SU-DHL-6 (cell line): ENCODE data around the gene EGFL7.

Experiments used
- H2AFZ ChIP-seq: fragments of 200-600 bp; sonication (generic); 2 replicates; pipeline ENCODE4 v1.6.1; 2014; ENCODE audit warnings: low read depth, mild to moderate bottlenecking, moderate library complexity, mixed read lengths, antibody characterized with exemption, low read length; ENCODE audit not compliant: severe bottlenecking
- H3F3A ChIP-seq: fragments of 200-600 bp; shearing (Covaris generic); 2 replicates; pipeline ENCODE4 v1.6.0; 2016; ENCODE audit warnings: antibody characterized with exemption, mild to moderate bottlenecking; ENCODE audit not compliant: insufficient read depth
- H3K27ac ChIP-seq: fragments of 200-600 bp; sonication (generic); 2 replicates; pipeline ENCODE4 v1.5.1; 2016; ENCODE audit warnings: low read depth, mild to moderate bottlenecking, low read length, moderate library complexity, mixed read lengths
- H3K27me3 ChIP-seq: fragments of 200-600 bp; sonication (generic), shearing (Covaris generic); 2 replicates; pipeline ENCODE4 v1.6.0; 2014; ENCODE audit warnings: mild to moderate bottlenecking, low read length
- H3K36me3 ChIP-seq: fragments of 200-600 bp; sonication (generic); 2 replicates; pipeline ENCODE4 v1.6.1; 2014; ENCODE audit warnings: mild to moderate bottlenecking, low read length, mixed read lengths
- H3K4me2 ChIP-seq: fragments of 300-600, 200-600 bp; shearing (Covaris generic), sonication (generic); 2 replicates; pipeline ENCODE4 v1.6.0; 2014; ENCODE audit warnings: low read length, low read depth, mild to moderate bottlenecking; ENCODE audit not compliant: poor library complexity, severe bottlenecking
- H3K4me3 ChIP-seq: fragments of 200-600 bp; sonication (generic); 2 replicates; pipeline ENCODE4 v1.5.1; 2014; ENCODE audit warnings: antibody characterized with exemption, low read length, mild to moderate bottlenecking, mixed read lengths; ENCODE audit not compliant: insufficient read depth, poor library complexity, severe bottlenecking
- H3K79me2 ChIP-seq: fragments of 200-600 bp; sonication (generic); 2 replicates; pipeline ENCODE4 v1.6.1; 2014; ENCODE audit warnings: mild to moderate bottlenecking, low read length, moderate library complexity; ENCODE audit not compliant: insufficient read depth
- H3K9ac ChIP-seq: fragments of 200-600 bp; sonication (generic); 2 replicates; pipeline ENCODE4 v1.7.0; 2014; ENCODE audit warnings: mild to moderate bottlenecking, low read length
- H3K9me2 ChIP-seq: fragments of 200-600 bp; sonication (generic); replicated peaks from 2 replicates; pipeline ENCODE4 v1.6.1; 2014; ENCODE audit warnings: low read length; ENCODE audit not compliant: insufficient read depth
- H3K9me3 ChIP-seq: fragments of 200-600 bp; sonication (generic); 2 replicates; pipeline ENCODE4 v1.6.1; 2014; ENCODE audit warnings: low read length, mixed read lengths; ENCODE audit not compliant: insufficient read depth
- H4K20me1 ChIP-seq: fragments of 200-600 bp; sonication (generic); 2 replicates; pipeline ENCODE4 v1.6.1; 2014; ENCODE audit warnings: low read depth, mild to moderate bottlenecking, antibody characterized with exemption, low read length, moderate library complexity, mixed read lengths
- CTCF ChIP-seq: fragments of 200-600 bp; sonication (generic); IDR thresholded peaks from one replicate; pipeline ENCODE4 v1.5.1; 2017; ENCODE audit warnings: antibody characterized with exemption, mild to moderate bottlenecking, low read length, moderate library complexity; ENCODE audit not compliant: insufficient read depth, poor library complexity, severe bottlenecking
- EZH2phosphoT487 ChIP-seq: fragments of 200-600 bp; sonication (generic), shearing (Covaris generic); conservative IDR thresholded peaks from 2 replicates; pipeline ENCODE4 v1.6.1; 2018; ENCODE audit warnings: mild to moderate bottlenecking, antibody characterized with exemption, low read length, moderate library complexity, mixed read lengths

The EGFL7 gene

GRCh38 chr9:136714096-136714892 is 51.6 kb downstream of the EGFL7 start:
- Histone ChIP-seq H4K20me1 (no peaks in the 10 kb centered on the region), H3K9me2 (no peaks in the 10 kb centered on the region), H3K9ac (no peak overlapping the region), H3F3A (no peaks in the 10 kb centered on the region), H3K36me3 (no peaks in the 10 kb centered on the region), H2AFZ (no peak overlapping the region), H3K27ac (no peak overlapping the region), H3K4me3 (no peak overlapping the region), H3K4me2 (no peak overlapping the region), H3K79me2 (no peaks in the 10 kb centered on the region), H3K9me3 (no peaks in the 10 kb centered on the region), H3K27me3 (no peaks in the 10 kb centered on the region)
- no peak for TF ChIP-seq EZH2phosphoT487
- no peak for TF ChIP-seq CTCF

GRCh38 chr9:136714893-136715274 is 52.2 kb downstream of the EGFL7 start:
- Histone ChIP-seq H3K27me3 (no peaks in the 10 kb centered on the region), H3K9ac (no peak overlapping the region), H3K4me3 (no peak overlapping the region), H2AFZ (no peak overlapping the region), H3K9me2 (no peaks in the 10 kb centered on the region), H3K36me3 (no peaks in the 10 kb centered on the region), H3K4me2 (no peak overlapping the region), H3K9me3 (no peaks in the 10 kb centered on the region), H3K27ac (no peak overlapping the region), H3F3A (no peaks in the 10 kb centered on the region), H3K79me2 (no peaks in the 10 kb centered on the region), H4K20me1 (no peaks in the 10 kb centered on the region)
- TF ChIP-seq CTCF (no peak), EZH2phosphoT487 (no peak)

GRCh38 chr9:136717399-136717798 is 54.7 kb downstream of the EGFL7 start:
- Histone ChIP-seq H3K9ac (no peak overlapping the region), H3K9me3 (no peaks in the 10 kb centered on the region), H4K20me1 (no peaks in the 10 kb centered on the region)

More at GRCh38 chr9:136717399-136717798, 54.7 kb downstream of the EGFL7 start:
- peaks cover 6% of the 10 kb centered on the region; the same call in 1 of the 2 replicates for H3F3A ChIP-seq
- no peak overlapping the region for H2AFZ ChIP-seq
- TF ChIP-seq EZH2phosphoT487 (no peak), CTCF (no peak)
- no peak overlapping the region for H3K27ac ChIP-seq
- no peak overlapping the region for H3K4me3 ChIP-seq
- H3K36me3 ChIP-seq, result no peaks in the 10 kb centered on the region
- H3K79me2 ChIP-seq, result no peaks in the 10 kb centered on the region
- no peaks in the 10 kb centered on the region for H3K9me2 ChIP-seq
- no peaks in the 10 kb centered on the region for H3K27me3 ChIP-seq
- H3K4me2 ChIP-seq, result no peak overlapping the region
